ENCODE data around the gene SGMS1.
"Not testable (repeated sequence)": the region's sequence is repeated elsewhere in the genome, so short reads cannot be mapped to it uniquely, and the experiment has no call there.

SGMS1 gene

DNA sequence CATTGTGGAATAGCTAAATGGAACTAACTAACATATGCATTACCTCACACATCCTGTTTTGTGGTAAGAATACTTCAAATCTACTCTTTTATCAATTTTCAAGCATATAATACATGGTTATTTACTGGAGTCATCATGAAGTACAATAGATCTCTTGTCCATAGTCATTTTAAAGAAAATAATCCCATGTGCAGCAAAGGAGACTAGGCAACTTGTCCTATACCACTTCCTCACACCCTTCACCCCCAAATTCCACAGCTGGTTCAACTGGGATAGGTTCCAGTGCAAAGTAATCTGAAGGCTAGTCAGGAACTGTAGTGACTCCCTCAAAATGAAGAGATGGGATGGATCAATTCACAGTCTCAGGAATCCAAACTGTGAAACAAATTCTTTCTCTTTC, 176.1 kb downstream of the SGMS1 start:
- H2AFZ ChIP-seq (ENCODE audit: low read length) = no peak overlapping the region
- H4K91ac ChIP-seq (ENCODE audit: low read depth, low read length, poor library complexity) = no peak overlapping the region
- no peak overlapping the region for H3K27ac ChIP-seq (replicated peaks; ENCODE audit: low read length)
- no peaks in the 10 kb centered on the region for H3K9me3 ChIP-seq (replicated peaks in 1 of 2; ENCODE audit: control insufficient read depth in 2 of 2, insufficient read depth in 1 of 2, low read depth in 1 of 2, low read length in 2 of 2)
- H3K4me3 ChIP-seq (ENCODE audit: low read length in 2 of 2) = no peak overlapping the region
- H2BK15ac ChIP-seq (ENCODE audit: low read length) = no peak overlapping the region
- H3K4me2 ChIP-seq (ENCODE audit: insufficient read depth, low read length, poor library complexity, severe bottlenecking) = no peak overlapping the region
- no peak overlapping the region for H3K4ac ChIP-seq (ENCODE audit: low read length)
- H3K18ac ChIP-seq (ENCODE audit: low read length) = no peak overlapping the region
- no peak overlapping the region for H2AK5ac ChIP-seq (ENCODE audit: low read depth, low read length)
- H2BK5ac ChIP-seq (ENCODE audit: low read length) = no peak overlapping the region
- DNase-seq (ENCODE audit: low spot score) = no peak
- H2BK12ac ChIP-seq (ENCODE audit: low read length) = no peak overlapping the region
- H3K36me3 ChIP-seq (replicated peaks in 1 of 2; ENCODE audit: control insufficient read depth in 2 of 2, insufficient read depth in 2 of 2, low read length in 2 of 2) = no peaks in the 10 kb centered on the region
- peaks cover 0 to 4% of the 10 kb centered on the region in 2 donors for H3K4me1 ChIP-seq (ENCODE audit: control insufficient read depth in 2 of 2, insufficient read depth in 1 of 2, low read depth in 1 of 2, low read length in 2 of 2)
- no peaks in the 10 kb centered on the region for H3K27me3 ChIP-seq (ENCODE audit: control insufficient read depth in 3 of 3, insufficient read depth in 3 of 3, low read depth in 1 of 3, low read length in 3 of 3)
- no peaks in the 10 kb centered on the region for H3K79me1 ChIP-seq (ENCODE audit: low read depth, low read length)
- H3K9ac ChIP-seq (ENCODE audit: low read depth, low read length, poor library complexity) = no peak overlapping the region
- H3K14ac ChIP-seq (ENCODE audit: low read length) = no peak overlapping the region
- H4K8ac ChIP-seq (ENCODE audit: low read depth, low read length) = no peak overlapping the region
- no peak overlapping the region for H2BK120ac ChIP-seq (ENCODE audit: low read depth, low read length)
- no peak overlapping the region for H3K23ac ChIP-seq (ENCODE audit: low read depth, low read length, poor library complexity)

DNA sequence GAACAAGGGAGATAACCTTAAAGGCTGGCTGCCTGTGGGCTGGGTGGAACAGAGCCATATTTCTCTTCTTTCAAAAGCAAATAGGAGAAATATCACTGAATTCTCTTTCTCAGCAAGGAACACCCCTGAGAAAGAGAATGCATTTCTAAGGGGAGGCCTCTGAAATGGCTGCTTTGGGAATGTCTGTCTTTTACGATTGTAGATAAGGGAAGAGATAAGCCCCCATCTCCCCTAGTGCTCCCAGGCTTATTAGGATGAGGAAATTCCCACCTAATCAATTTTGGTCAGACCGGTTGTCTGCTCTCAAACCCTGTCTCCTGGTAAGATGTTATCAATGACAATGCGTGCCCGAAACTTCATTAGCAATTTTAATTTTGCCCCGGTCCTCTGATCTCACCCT, 178.0 kb downstream of the SGMS1 start:
- no CpG with 5 or more reads among the region's 5 CpGs for WGBS, 2 donors (ENCODE audit: extremely low coverage in 2 of 2, insufficient read length in 2 of 2, insufficient replicate concordance in 1 of 2)
- H3K18ac ChIP-seq (ENCODE audit: low read length); H2AK5ac ChIP-seq (ENCODE audit: low read depth, low read length); H3K23ac ChIP-seq (ENCODE audit: low read depth, low read length, poor library complexity); H2BK5ac ChIP-seq (ENCODE audit: low read length); H4K91ac ChIP-seq (ENCODE audit: low read depth, low read length, poor library complexity); H3K4me1 ChIP-seq (ENCODE audit: control insufficient read depth in 2 of 2, insufficient read depth in 1 of 2, low read depth in 1 of 2, low read length in 2 of 2); H3K4ac ChIP-seq (ENCODE audit: low read length); DNase-seq (ENCODE audit: low spot score); H3K9ac ChIP-seq (ENCODE audit: low read depth, low read length, poor library complexity); H3K4me2 ChIP-seq (ENCODE audit: insufficient read depth, low read length, poor library complexity, severe bottlenecking); H4K8ac ChIP-seq (ENCODE audit: low read depth, low read length); H2BK15ac ChIP-seq (ENCODE audit: low read length); H3K79me1 ChIP-seq (ENCODE audit: low read depth, low read length); H3K27me3 ChIP-seq (ENCODE audit: control insufficient read depth in 3 of 3, insufficient read depth in 3 of 3, low read depth in 1 of 3, low read length in 3 of 3); H3K4me3 ChIP-seq (ENCODE audit: low read length in 2 of 2); H2BK12ac ChIP-seq (ENCODE audit: low read length); H2AFZ ChIP-seq (ENCODE audit: low read length); H3K9me3 ChIP-seq (replicated peaks in 1 of 2; ENCODE audit: control insufficient read depth in 2 of 2, insufficient read depth in 1 of 2, low read depth in 1 of 2, low read length in 2 of 2); H2BK120ac ChIP-seq (ENCODE audit: low read depth, low read length); H3K14ac ChIP-seq (ENCODE audit: low read length); H3K27ac ChIP-seq (replicated peaks; ENCODE audit: low read length); H3K36me3 ChIP-seq (replicated peaks in 1 of 2; ENCODE audit: control insufficient read depth in 2 of 2, insufficient read depth in 2 of 2, low read length in 2 of 2): not testable (repeated sequence)

DNA sequence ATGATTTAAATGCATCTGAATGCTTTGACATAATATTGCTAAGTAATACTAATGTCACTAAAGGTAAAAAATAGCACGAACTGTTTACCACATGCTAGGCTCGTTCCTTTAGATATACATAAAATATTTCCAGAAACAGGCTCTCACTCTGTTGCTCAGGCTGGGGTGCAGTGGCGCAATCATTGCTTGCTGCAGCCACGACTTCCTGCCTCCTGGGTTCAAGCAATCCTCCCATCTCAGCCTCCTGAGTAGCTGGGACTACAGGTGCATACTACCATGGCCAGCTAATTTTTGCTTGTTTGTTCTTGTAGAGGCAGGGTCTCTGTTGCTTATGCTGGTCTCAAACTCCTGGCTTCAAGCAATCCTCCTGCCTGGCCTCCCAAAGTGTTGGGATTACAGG, 183.3 kb downstream of the SGMS1 start:
- H3K4me2 ChIP-seq (ENCODE audit: insufficient read depth, low read length, poor library complexity, severe bottlenecking) = no peak overlapping the region
- H2BK15ac ChIP-seq (ENCODE audit: low read length) = no peak overlapping the region
- H4K8ac ChIP-seq (ENCODE audit: low read depth, low read length) = no peak overlapping the region
- no peak overlapping the region for H3K9ac ChIP-seq (ENCODE audit: low read depth, low read length, poor library complexity)
- no peak overlapping the region for H3K4me3 ChIP-seq (ENCODE audit: low read length in 2 of 2)
- no peak overlapping the region for H4K91ac ChIP-seq (ENCODE audit: low read depth, low read length, poor library complexity)
- H3K4me1 ChIP-seq (ENCODE audit: control insufficient read depth in 2 of 2, insufficient read depth in 1 of 2, low read depth in 1 of 2, low read length in 2 of 2) = peaks cover 0 to 3% of the 10 kb centered on the region in 2 donors
- no peak overlapping the region for H2AFZ ChIP-seq (ENCODE audit: low read length)
- no peak overlapping the region for H3K27ac ChIP-seq (replicated peaks; ENCODE audit: low read length)
- no peak overlapping the region for H3K23ac ChIP-seq (ENCODE audit: low read depth, low read length, poor library complexity)
- no peak overlapping the region for H3K14ac ChIP-seq (ENCODE audit: low read length)
- no peak overlapping the region for H3K4ac ChIP-seq (ENCODE audit: low read length)
- H3K27me3 ChIP-seq (ENCODE audit: control insufficient read depth in 3 of 3, insufficient read depth in 3 of 3, low read depth in 1 of 3, low read length in 3 of 3) = no peaks in the 10 kb centered on the region
- no peak overlapping the region for H3K18ac ChIP-seq (ENCODE audit: low read length)
- H2BK5ac ChIP-seq (ENCODE audit: low read length) = no peak overlapping the region
- no peak overlapping the region for H2BK12ac ChIP-seq (ENCODE audit: low read length)
- H2BK120ac ChIP-seq (ENCODE audit: low read depth, low read length) = no peak overlapping the region
- H3K36me3 ChIP-seq (replicated peaks in 1 of 2; ENCODE audit: control insufficient read depth in 2 of 2, insufficient read depth in 2 of 2, low read length in 2 of 2) = no peaks in the 10 kb centered on the region
- no peak overlapping the region for H2AK5ac ChIP-seq (ENCODE audit: low read depth, low read length)
- H3K9me3 ChIP-seq (replicated peaks in 1 of 2; ENCODE audit: control insufficient read depth in 2 of 2, insufficient read depth in 1 of 2, low read depth in 1 of 2, low read length in 2 of 2) = no peaks in the 10 kb centered on the region
- no peaks in the 10 kb centered on the region for H3K79me1 ChIP-seq (ENCODE audit: low read depth, low read length)
- no CpG with 5 or more reads among the region's 4 CpGs for WGBS, 2 donors (ENCODE audit: extremely low coverage in 2 of 2, insufficient read length in 2 of 2, insufficient replicate concordance in 1 of 2)
- no peak for DNase-seq (ENCODE audit: low spot score)

DNA sequence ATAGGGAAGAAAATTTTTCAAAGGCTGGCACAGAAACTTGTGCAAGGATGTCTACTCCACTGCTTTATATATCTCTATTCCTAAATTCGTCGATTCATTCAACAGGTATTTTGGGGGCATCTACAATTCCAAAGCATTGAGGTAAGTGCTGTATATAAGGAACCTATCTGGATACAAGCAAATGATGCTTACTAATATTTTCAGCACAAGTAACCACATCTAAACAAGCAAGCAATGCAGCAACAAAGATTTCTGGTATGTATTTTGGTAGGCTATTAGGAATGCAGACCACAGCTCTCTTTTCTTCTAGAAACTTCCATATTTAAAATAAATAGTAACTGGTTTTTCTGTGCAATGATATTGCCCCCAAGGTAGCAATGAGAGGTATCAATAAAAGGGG, 183.9 kb downstream of the SGMS1 start:
- Histone ChIP-seq H3K4me1 (ENCODE audit: control insufficient read depth in 2 of 2, insufficient read depth in 1 of 2, low read depth in 1 of 2, low read length in 2 of 2) (peaks cover 0 to 3% of the 10 kb centered on the region in 2 donors), H3K27ac (replicated peaks; ENCODE audit: low read length) (no peak overlapping the region), H3K4me3 (ENCODE audit: low read length in 2 of 2) (no peak overlapping the region), H2BK15ac (ENCODE audit: low read length) (no peak overlapping the region), H4K8ac (ENCODE audit: low read depth, low read length) (no peak overlapping the region), H3K4me2 (ENCODE audit: insufficient read depth, low read length, poor library complexity, severe bottlenecking) (no peak overlapping the region), H3K18ac (ENCODE audit: low read length) (no peak overlapping the region), H3K27me3 (ENCODE audit: control insufficient read depth in 3 of 3, insufficient read depth in 3 of 3, low read depth in 1 of 3, low read length in 3 of 3) (no peaks in the 10 kb centered on the region), H3K36me3 (replicated peaks in 1 of 2; ENCODE audit: control insufficient read depth in 2 of 2, insufficient read depth in 2 of 2, low read length in 2 of 2) (no peaks in the 10 kb centered on the region), H3K9ac (ENCODE audit: low read depth, low read length, poor library complexity) (no peak overlapping the region), H3K14ac (ENCODE audit: low read length) (no peak overlapping the region), H4K91ac (ENCODE audit: low read depth, low read length, poor library complexity) (no peak overlapping the region), H2AFZ (ENCODE audit: low read length) (no peak overlapping the region), H3K79me1 (ENCODE audit: low read depth, low read length) (no peaks in the 10 kb centered on the region), H2AK5ac (ENCODE audit: low read depth, low read length) (no peak overlapping the region), H2BK120ac (ENCODE audit: low read depth, low read length) (no peak overlapping the region), H2BK5ac (ENCODE audit: low read length) (no peak overlapping the region), H3K4ac (ENCODE audit: low read length) (no peak overlapping the region), H3K23ac (ENCODE audit: low read depth, low read length, poor library complexity) (no peak overlapping the region), H2BK12ac (ENCODE audit: low read length) (no peak overlapping the region), H3K9me3 (replicated peaks in 1 of 2; ENCODE audit: control insufficient read depth in 2 of 2, insufficient read depth in 1 of 2, low read depth in 1 of 2, low read length in 2 of 2) (no peaks in the 10 kb centered on the region)
- DNase-seq (ENCODE audit: low spot score) = no peak
- WGBS, 2 donors (ENCODE audit: extremely low coverage in 2 of 2, insufficient read length in 2 of 2, insufficient replicate concordance in 1 of 2) = no CpG with 5 or more reads among the region's 2 CpGs
